HG02938 (cell line): ENCODE results near the gene NETO2.
"Not testable (repeated sequence)": the region's sequence is repeated elsewhere in the genome, so short reads cannot be mapped to it uniquely, and the experiment has no call there.

Experiments used
- ATAC-seq: cut with Tn5 transposase; IDR thresholded peaks from one replicate; pipeline ENCODE4 v1.9.1; 2021; ENCODE audit warnings: mild to moderate bottlenecking, moderate library complexity; ENCODE audit not compliant: unreplicated experiment

NETO2 gene

DNA sequence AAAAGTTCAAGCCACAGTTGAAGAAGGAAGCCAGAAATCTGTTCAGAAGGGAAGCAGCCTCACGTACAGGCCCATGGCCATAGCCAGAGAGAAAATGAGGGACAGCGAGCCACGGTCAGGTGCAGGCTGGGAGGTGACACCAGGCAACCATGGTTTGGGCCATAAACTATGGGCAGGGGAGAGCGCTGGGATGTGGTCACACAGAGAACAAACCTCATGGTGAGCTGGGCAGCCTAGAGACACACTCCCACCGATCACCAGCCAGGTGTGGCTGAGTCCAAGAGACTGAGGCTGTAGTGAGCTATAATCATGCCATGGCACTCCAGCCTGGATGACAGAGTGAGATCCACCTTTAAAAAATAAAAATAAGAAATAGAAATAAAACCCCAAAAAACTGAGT lies 76.5 kb downstream of the NETO2 start:
- ATAC-seq: no peak

DNA sequence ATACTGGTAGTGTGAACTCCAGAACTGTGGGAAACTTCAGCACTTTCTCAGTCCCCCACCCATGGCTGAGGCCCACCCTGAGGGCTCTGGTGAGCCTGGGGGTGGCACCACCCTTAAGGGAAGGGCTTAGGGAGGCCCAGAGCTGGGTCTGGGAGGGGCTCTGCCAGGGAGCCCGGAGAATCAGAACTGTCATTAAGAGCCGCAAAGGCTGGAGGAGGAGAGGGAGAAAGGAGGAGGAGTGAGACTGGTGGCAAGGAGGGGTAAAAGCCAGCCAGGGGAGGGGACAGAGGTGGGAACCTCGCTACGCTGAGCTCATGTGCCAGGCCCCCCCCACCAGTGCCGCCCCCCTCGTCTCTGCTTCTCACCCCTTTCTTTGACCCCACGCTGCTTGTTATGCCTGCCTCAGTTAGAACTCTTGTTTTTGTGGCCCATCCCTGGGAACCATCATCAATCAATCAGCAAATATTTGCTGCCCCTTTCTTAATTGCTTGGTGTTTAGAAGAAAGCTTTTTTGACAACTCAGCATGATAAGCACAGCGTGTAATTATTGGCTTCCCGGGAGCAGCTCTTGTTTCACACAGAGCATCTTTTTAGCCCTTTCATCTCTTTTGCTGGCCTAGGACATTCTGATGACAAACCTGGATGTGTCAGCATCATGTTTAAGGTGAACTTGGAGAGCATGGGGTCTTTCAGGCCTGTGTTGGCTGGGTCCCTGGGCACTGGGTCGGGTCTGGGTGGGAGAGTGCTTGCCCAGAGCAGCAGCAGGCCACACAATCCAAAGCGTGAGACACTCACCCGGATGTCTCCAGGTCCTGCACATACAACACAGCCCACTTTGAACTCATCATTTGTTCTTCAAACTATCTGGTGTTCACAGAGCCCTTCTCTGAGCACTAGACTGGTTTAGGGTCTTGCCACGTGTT lies 77.7 kb downstream of the NETO2 start:
- no peak for ATAC-seq

DNA sequence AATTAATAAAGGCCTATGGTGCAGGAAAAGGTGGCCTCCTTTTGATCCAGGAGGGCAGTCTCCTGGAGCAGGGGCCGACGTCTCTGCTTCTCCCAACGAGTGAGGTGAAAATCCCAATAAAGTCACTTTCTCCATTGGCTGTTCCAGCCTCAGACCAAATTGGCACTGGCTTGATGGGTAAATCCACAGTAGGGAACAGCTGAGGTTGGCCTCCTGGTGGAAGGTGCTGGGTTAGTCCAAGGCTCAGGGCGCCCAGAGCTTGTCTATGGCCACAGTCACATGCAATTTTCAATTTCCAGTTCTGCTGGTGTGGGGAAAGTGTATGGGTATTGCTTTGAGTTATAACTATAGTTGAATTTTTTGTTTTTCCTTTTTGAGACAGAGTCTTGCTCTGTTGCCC lies 79.0 kb downstream of the NETO2 start:
- ATAC-seq: no peak

DNA sequence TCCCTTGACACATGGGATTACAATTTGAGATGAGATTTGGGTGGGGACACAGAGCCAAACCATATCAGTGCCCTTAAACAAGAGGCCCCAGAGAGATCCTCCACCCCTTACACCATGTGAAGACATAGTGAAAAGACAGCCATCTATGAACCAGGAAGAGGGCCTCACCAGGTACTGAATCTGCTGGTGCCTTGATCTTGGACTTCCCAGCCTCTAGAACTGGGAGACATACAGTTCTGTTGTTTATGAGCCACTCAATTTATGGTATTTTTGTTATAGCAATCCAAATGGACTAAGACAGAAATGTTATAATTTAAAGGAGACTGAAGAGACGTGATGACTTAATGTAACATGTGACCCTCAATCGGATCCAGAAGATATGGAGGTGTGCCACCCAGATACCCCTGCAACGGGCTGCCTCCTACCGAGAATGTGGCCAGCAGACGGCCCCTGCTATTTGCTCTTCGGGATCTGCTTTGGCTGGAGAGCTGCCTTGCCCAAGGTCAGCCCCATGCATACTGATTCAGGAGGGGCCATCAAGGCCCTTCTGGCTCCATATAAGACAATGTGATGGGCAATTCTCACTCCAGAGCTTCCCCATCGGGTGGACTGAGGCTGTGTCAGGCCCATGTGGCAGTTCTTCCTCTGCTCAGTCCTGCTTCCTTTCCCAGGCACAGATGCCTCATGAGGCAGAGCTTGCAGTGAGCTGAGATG lies 80.6 kb downstream of the NETO2 start:
- no peak for ATAC-seq

DNA sequence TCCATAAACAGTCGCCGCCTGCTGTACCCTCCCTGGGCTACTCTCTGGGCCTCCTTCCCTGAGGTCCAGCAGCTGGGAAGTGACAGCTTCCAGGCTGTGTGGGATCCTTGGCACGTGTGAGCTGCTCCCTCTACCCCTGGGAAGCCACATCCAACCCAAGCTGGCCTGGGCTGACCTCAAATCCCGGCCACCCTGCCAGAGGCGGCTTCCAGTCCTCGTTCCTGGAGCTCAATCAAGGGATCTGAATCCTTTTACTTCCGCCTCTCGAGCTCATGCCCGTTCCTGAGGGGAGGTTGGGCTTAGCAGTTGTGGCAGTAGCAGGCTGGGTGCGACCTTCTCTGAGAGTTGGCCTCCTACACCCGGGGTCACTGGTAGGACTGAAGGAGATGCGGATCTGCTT lies 82.5 kb downstream of the NETO2 start:
- ATAC-seq: no peak

DNA sequence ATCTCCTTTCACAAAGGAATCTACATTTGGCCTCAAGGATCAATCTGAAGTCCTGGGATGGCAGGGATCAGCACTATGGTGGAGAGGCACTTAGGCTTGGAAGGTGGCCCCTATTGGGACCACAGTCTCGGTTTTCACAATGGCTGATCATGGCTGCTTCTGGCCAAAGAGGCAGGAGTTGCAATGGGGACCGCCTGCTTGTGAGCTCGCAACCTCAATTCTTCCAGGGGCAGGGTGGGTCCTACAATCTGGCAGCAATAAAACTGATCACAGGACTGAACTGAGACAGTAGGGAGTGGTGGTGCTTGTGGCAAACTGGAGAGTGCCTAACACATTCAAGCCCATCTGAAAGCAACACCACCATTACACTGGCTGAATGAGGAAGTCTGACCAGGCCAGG lies 83.1 kb downstream of the NETO2 start:
- no peak for ATAC-seq

DNA sequence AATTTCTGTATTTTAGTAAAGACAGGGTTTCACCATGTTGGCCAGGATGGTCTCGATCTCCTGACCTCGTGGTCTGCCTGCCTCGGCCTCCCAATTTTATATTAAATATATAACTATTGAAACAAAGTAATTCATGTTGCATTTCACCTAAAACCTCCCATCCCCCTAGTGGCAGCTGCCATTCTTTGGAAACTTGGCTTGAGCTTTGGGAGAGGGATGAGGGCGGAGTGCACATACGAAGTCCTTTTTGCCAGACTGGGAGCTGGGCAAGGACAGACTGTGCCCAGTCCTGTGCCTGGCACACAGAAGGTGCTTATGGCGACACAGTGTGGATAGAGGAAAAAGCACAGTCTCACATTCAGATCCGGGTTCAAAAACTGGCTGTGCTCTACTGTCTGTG lies 83.8 kb downstream of the NETO2 start:
- no peak for ATAC-seq

DNA sequence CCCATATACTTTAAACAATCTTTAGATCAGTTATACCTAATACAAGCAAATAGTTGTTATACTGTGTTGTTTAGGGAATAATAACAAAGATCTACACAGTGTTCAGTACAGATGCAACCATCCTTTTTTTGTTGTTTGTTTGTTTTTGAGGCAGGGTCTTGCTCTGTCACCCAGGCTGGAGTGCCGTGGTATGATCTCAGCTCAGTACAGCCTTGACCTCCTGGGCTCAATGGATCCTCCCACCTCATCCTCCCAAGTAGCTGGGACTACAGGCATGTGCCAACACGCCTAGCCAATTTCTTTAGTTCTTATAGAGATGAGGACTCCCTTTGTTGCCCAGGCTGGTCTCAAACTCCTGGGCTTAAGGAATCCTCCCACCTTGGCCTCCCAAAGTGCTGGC lies 84.6 kb downstream of the NETO2 start:
- ATAC-seq: not testable (repeated sequence)

DNA sequence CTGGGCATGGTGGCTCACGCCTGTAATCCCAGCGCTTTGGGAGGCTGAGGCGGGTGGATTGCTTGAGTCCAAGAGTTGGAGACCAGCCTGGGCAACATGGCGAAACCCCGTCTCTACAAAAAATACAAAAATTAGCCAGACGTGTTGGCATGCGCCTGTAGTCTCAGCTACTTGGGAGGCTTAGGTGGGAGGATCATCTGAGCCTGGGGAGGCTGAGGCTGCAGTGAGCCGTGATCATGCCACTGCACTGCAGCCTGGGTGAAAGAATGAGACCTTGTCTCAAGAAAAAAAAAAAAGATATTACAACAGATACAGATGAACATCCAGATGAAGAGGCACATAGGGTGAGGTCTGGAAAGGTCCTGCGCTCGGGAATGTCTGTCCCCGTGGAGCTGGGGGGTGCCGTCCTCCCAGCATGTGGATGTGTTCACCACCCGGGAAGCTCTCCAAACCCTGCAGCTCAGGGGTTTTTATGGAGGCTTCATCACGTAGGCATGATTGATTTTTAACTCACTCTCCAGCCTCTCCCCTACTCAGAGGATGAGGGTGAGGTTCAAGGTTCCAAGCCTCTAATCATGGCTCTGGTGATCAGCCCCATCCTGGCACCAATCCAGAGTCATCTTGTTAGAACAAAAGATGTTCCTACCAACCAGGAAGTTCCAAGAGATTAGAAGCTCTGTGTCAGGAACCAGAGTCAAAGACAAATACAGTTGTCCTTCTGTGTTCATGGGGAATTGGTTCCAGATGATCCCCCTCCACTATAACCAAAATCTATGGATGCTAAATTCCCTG lies 85.3 kb downstream of the NETO2 start:
- no peak for ATAC-seq

DNA sequence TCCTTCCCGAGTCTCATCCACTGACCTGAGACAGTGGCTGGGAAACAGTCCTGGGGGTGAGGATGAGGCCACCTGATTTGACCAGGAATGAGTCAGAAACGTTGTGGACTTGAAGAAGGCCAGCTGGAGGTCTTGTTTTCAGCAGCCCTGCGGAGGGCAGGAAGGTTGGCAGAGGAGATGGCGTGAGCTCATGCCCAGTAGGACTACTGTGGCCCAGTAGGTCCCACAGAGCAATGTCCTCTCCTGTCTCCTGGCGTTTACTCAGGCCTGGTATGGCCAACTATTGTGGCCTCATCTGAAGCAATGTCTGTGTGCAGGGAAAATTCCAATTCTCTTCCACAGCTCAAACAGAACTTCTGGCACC lies 86.1 kb downstream of the NETO2 start:
- no peak for ATAC-seq

DNA sequence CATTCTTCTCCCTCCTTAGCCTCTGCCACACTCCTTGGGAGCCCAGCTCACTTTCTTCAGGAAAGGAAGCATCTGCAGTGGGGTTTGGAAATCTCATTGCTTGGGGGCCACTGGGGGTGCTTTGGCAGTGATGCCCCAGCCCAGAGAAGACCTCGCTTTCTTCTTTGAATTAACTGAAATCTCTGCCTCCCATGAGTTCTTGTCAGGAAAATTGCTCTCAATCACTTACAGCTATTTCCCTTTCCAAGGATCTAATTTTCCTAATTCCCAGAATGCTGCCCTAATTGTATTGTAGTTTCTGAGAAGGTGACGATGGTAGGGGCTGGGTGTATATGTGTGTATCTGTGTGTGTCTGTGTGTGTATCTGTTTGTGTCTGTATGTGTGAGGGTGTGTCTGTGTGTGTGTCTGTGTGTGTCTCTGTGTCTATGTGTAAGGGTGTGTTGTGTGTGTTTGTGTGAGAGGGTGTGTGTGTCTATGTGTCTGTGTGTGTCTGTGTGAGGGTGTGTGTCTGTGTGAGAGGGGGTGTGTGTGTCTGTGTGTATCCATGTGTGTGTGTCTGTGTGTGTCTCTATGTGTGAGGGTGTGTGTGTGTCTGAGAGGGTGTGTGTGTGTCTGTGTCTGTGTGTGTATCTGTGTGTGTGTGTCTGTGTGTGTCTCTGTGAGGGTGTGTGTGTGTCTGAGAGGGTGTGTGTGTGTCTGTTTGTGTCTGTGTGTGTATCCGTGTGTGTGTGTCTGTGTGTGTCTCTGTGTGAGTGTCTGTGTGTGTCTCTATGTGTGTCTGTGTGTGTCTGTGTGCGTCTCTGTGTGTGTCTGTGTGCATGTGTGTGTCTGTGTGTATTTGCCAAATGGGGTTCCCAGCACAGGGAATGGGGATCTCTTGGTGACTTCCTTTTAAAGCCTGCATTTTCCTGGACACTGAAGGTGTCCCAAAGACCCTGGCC lies 86.8 kb downstream of the NETO2 start:
- no peak for ATAC-seq

DNA sequence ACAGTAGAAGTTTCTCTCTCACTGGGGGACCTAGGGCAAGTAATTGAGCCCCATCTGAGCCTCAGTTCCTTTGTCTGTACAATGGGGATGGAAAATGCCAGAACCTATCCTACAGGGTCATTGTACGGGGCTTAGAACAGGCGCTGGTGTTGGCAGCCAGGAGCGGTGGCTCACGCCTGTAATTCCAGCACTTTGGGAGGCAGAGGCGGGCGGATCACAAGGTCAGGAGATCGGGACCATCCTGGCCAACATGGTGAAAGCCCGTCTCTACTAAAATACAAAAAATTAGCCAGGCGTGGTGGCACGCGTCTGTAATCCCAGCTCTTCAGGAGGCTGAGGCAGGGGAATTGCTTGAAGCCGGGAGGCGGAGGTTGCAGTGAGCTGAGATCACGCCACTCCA lies 87.7 kb downstream of the NETO2 start:
- not testable (repeated sequence) for ATAC-seq

DNA sequence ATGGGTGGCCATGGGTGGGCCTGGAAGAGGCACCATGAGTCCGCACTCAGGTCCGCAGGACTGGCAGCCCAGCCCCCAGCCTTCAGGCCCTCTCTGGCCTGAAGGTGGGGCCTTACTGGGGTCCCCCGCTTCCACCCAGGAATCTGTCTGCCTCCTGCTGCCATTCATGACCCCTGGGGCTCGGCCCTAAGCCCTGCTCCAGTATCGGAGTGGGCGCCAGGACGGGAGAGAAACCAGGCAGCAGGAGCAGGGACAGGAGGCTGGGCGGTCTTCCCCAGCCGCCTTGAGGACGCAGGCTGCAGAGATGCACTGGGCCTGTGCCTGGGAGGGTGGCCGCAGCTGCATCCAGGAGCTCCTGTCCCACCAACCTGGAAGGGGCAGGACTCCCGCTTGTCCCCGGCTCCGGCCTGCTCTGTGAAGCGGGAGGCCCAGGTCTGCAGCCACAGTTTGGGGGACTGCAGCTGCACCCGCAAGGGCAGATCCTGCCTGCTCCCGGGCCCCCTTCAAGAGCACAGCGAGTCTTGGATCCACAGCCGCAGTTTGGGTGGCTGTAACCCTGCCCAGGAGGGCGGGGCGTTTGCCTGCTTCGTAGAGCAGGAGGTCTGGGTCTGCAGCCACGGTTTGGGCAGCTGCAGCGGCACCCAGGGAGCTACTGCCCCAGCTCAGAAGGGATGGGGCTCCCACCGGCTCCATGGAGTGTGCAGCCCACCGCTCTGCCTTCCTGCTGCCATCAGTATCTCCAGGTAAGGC lies 88.4 kb downstream of the NETO2 start:
- no peak for ATAC-seq

DNA sequence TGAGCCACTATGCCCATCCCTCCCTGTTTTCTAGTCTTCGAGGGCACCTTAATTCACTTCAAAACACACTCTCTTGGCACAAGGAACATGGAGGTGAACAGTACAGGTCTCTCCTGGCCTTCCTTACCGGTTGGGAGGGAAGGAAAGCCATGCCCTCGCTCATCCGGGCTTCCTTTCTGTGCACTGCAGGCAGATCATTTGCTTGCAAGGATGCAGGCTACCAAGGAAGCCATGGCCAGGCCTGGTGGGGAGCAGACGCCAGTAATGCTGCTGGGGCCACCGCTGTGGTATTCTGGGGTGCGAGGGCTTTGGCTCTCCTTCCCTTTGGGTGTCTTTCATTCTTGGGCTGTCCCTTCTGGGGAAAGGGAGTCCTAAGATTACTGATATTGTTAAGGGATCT lies 89.4 kb downstream of the NETO2 start:
- ATAC-seq: no peak

DNA sequence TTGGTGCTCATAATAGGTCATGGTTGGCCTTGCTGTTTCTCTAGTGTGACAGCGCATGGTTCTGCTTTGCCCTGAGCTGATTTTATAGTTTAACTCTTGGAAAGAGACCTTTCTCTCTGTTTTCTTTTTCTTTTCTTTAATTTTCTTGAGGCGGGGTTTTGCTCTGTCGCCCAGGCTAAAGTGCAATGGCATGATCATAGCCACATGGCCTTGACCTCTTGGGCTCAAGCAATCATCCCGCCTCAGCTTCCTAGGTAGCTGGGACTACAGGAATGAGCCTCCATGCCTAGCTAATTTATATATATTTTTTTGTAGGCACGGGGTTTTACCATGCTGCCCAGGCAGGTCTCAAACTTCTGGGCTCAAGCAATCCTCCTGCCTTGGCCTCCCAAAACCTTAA lies 89.8 kb downstream of the NETO2 start:
- no peak for ATAC-seq

DNA sequence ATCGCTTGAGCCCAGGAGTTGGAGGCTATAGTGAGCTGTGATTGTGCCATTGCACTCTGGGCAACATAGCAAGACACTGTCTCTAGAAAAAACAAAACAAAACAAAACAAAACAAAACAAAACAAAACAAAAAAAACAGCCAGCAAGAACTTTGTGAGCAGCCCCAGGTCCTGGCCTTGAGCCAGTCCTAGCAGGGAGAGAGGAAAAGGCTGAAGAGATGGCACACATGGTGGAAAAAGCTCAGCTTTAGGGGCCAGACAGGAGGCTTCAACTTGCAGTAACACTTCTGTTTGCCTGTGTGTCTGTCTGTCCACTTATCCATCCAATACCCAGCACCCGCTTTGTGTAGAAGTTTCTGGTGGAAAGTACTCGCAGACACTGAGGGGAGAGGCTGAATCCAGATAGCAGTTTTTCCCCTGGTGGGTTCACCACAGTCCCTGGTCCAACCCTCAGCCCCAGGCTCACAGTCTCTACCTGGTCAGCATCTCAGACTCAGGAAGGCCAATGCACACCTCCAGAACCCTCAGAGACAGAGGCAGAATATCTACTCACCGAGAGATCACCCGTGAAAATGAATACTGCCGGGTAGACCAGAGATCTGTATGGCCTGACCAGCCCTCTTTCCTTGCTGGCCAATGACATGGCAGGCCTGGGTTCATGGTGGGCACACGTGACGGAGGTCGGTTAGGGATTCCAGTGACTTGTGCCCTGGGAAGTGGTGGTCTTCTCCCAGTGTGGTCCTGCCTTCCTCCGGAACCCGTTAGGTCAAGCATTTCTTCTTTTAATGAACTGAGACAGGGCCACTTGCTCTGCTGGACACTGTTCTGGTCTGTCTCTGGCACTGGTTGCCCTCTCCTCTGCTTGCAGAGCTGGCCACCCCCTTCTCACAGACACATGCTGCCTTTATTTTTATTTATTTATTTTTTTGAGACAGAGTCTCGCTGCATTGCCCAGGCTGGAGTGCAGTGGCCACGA lies 90.8 kb downstream of the NETO2 start:
- ATAC-seq: no peak

DNA sequence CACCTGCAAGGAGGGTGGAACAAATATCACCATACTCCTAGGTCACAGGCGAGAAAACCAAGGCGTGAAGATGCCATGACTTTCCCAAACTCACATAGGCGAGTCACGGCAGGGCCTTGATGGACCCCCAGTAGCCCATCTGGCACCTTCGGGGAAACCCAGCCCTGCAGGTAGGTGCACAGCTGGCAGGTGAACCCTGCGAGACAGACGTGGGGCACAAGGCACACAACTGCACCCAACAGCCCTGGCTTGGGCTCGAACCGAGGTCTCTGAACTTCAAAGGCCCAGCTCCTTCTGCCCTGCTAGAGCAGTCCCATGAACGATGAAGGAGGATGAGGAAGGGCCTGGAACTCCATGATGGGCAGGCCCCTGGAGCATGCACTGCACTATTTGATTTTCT lies 92.7 kb downstream of the NETO2 start:
- ATAC-seq: no peak

DNA sequence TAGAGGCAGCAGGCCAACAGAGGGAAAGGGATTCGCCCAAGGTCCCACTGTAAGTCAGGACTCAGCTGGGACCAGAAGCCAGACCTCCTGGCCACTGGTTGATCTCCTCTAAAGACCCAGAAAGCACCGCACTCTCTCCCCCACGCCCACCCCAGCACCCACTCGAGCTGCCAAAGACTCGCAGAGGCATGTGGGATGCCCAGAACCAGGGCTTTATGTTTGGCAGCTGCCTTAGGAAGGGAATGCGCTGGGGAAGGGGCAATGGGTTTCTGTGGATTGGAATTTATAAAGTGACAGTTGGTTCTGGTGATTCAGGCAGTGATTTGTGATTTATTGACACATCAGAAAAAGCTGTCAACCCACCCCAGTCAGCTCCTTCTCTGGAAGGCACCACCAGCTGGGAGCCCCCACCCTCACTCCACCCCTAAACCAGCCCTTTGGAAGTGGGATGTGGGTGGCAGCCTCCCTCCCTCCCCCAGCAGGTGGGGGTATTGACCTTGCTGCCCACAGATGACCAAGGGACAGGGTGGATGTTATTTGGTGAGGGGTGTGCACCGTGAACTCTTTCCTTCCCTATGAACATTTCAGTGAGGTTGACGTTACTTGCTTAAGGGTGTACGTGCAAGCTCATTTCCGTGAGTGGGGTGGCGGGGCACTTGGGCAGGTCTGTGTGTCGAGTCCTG lies 93.7 kb downstream of the NETO2 start:
- ATAC-seq: no peak
